GM12878 (cell line): ENCODE data around the gene SUOX. TPM values are rescaled to one million over a fixed set of nuclear protein-coding genes. Genes with fewer than 3 reads are reported as not detected.

ENCODE experiments used
- BACH1 ChIP-seq: fragments of 450-650 bp; IDR thresholded peaks from 2 replicates; pipeline ENCODE4 v1.6.1; 2017; ENCODE audit warnings: mild to moderate bottlenecking, borderline replicate concordance
- BRCA1 ChIP-seq: IDR thresholded peaks from 2 replicates; pipeline ENCODE4 v1.6.1; 2011; ENCODE audit warnings: low read depth, low read length, improper control_type of control experiment
- CBX3 ChIP-seq: fragments of 200-600 bp; sonication (generic); IDR thresholded peaks from 2 replicates; pipeline ENCODE4 v1.6.1; 2016; ENCODE audit warnings: low read depth, borderline replicate concordance
- GABPA ChIP-seq: IDR thresholded peaks from 2 replicates; pipeline ENCODE4 v1.6.1; 2014; ENCODE audit warnings: antibody characterized with exemption, low read depth, mild to moderate bottlenecking, inconsistent platforms
- HDAC6 ChIP-seq: fragments of 200-600 bp; sonication (generic); IDR thresholded peaks from one replicate; pipeline ENCODE4 v1.8.0; 2017; ENCODE audit warnings: antibody characterized with exemption; ENCODE audit not compliant: unreplicated experiment
- JUND ChIP-seq: IDR thresholded peaks from 2 replicates; pipeline ENCODE4 v1.6.1; 2012; ENCODE audit warnings: low read depth, mild to moderate bottlenecking, low read length, improper control_type of control experiment, moderate library complexity
- MXI1 ChIP-seq: fragments of 150-350 bp; IDR thresholded peaks from 2 replicates; pipeline ENCODE4 v1.6.1; 2011; ENCODE audit warnings: low read depth, mild to moderate bottlenecking, inconsistent platforms, low read length, improper control_type of control experiment
- NBN ChIP-seq: fragments of 450-650 bp; IDR thresholded peaks from 2 replicates; pipeline ENCODE4 v1.6.1; 2016
- NFXL1 ChIP-seq: fragments of 450-650 bp; IDR thresholded peaks from 2 replicates; pipeline ENCODE4 v1.6.1; 2017; ENCODE audit warnings: antibody characterized with exemption, mild to moderate bottlenecking, borderline replicate concordance
- NR2C2 ChIP-seq: IDR thresholded peaks from 2 replicates; pipeline ENCODE4 v1.6.1; 2011; ENCODE audit warnings: borderline replicate concordance, low read depth; ENCODE audit not compliant: control insufficient read depth, insufficient read length
- POLR2AphosphoS2 ChIP-seq: IDR thresholded peaks from 2 replicates; pipeline ENCODE4 v1.6.1; 2011; ENCODE audit warnings: low read depth, mild to moderate bottlenecking, low read length, improper control_type of control experiment, moderate library complexity
- RELA ChIP-seq: fragments of 450-650 bp; IDR thresholded peaks from 2 replicates; pipeline ENCODE4 v1.8.0; 2014; ENCODE audit warnings: borderline replicate concordance; ENCODE audit not compliant: partially characterized antibody
- RFX5 ChIP-seq: IDR thresholded peaks from 2 replicates; pipeline ENCODE4 v1.6.1; 2011; ENCODE audit warnings: low read depth, low read length, improper control_type of control experiment
- SIX5 ChIP-seq: IDR thresholded peaks from 2 replicates; pipeline ENCODE4 v1.6.1; 2011; ENCODE audit warnings: mild to moderate bottlenecking, low read depth, low read length, moderate library complexity; ENCODE audit not compliant: severe bottlenecking
- SMAD5 ChIP-seq: IDR thresholded peaks from 2 replicates; pipeline ENCODE4 v1.6.1; 2016; ENCODE audit warnings: antibody characterized with exemption, low read depth
- SMC3 ChIP-seq: IDR thresholded peaks from 2 replicates; pipeline ENCODE4 v1.6.1; 2011; ENCODE audit warnings: low read length, improper control_type of control experiment, borderline replicate concordance
- SPI1 ChIP-seq: IDR thresholded peaks from 2 replicates; pipeline ENCODE4 v1.6.1; 2011; ENCODE audit warnings: low read depth, mild to moderate bottlenecking, low read length, moderate library complexity, borderline replicate concordance; ENCODE audit not compliant: insufficient read depth
- SRF ChIP-seq, 2 experiments: IDR thresholded peaks; 2 replicates each; pipeline ENCODE4 v1.6.1; 2011; ENCODE audit warnings: low read depth in 2 of 2, low read length in 2 of 2, mild to moderate bottlenecking in 1 of 2, moderate library complexity in 1 of 2
- SUZ12 ChIP-seq: fragments of 200-600 bp; sonication (generic); IDR thresholded peaks from one replicate; pipeline ENCODE4 v1.6.1; 2018; ENCODE audit warnings: antibody characterized with exemption, mild to moderate bottlenecking; ENCODE audit not compliant: unreplicated experiment
- ZBED1 ChIP-seq: IDR thresholded peaks from 2 replicates; pipeline ENCODE4 v1.6.1; 2016; ENCODE audit warnings: borderline replicate concordance
- ZNF217 ChIP-seq: fragments of 450-650 bp; IDR thresholded peaks from 2 replicates; pipeline ENCODE4 v1.6.1; 2017; ENCODE audit warnings: antibody characterized with exemption, mild to moderate bottlenecking
- polyA plus RNA-seq, 11 experiments: library from polyadenylated mRNA; depleted of rRNA in 4 of 11; unstranded in 6 of 11; stranded (reverse) in 5 of 11; fragments of >200 nt; fragmentation: Nextera tagmentation in 4 of 11; fragmentation: Illumina TruSeq in 1 of 11; extraction: Ambion mirVana in 4 of 11; extraction: Trizol in 1 of 11; gene quantifications; 1 replicate in 1 of 11; 2 replicates in 10 of 11; pipeline versions ENCODE4 v1.2.1 to v1.2.3, GENCODE V29; 2011 to 2016; ENCODE audit warnings: inconsistent platforms in 2 of 11, missing spikeins in 2 of 11, low read depth in 1 of 11
- total RNA-seq, 4 experiments: library from RNA; depleted of rRNA in 3 of 4; stranded (reverse); fragments of >200 nt in 3 of 4; fragmentation: Illumina TruSeq in 1 of 4; extraction: Trizol in 1 of 4; gene quantifications; 2 replicates each; pipeline versions ENCODE4 v1.2.1 to v1.2.3, GENCODE V29; 2013 to 2021
- TF ChIP-seq, protein P1 (sequence below): fragments of 450-650 bp; IDR thresholded peaks from 2 replicates; pipeline ENCODE4 v1.6.1; 2017; ENCODE audit warnings: mild to moderate bottlenecking, low read depth, inconsistent platforms; ENCODE audit not compliant: poor library complexity, severe bottlenecking
- TF ChIP-seq, protein P2 (sequence below): fragments of 450-650 bp; IDR thresholded peaks from 2 replicates; pipeline ENCODE4 v1.6.1; 2016; ENCODE audit warnings: mild to moderate bottlenecking
- TF ChIP-seq, protein P3 (sequence below): fragments of 150-350 bp; IDR thresholded peaks from 2 replicates; pipeline ENCODE4 v1.6.1; 2014; ENCODE audit warnings: mild to moderate bottlenecking, low read depth, low read length
- TF ChIP-seq, protein P4 (sequence below): IDR thresholded peaks from 2 replicates; pipeline ENCODE4 v1.6.1; 2012; ENCODE audit warnings: low read depth, low read length, improper control_type of control experiment

The SUOX gene
- total and polyA plus RNA-seq, 10 of the 15 experiments (the other 5 are each of a cell fraction or from before 2014, with no cell fraction given), result 5.1 to 18.8 (median 13.4) TPM

DNA sequence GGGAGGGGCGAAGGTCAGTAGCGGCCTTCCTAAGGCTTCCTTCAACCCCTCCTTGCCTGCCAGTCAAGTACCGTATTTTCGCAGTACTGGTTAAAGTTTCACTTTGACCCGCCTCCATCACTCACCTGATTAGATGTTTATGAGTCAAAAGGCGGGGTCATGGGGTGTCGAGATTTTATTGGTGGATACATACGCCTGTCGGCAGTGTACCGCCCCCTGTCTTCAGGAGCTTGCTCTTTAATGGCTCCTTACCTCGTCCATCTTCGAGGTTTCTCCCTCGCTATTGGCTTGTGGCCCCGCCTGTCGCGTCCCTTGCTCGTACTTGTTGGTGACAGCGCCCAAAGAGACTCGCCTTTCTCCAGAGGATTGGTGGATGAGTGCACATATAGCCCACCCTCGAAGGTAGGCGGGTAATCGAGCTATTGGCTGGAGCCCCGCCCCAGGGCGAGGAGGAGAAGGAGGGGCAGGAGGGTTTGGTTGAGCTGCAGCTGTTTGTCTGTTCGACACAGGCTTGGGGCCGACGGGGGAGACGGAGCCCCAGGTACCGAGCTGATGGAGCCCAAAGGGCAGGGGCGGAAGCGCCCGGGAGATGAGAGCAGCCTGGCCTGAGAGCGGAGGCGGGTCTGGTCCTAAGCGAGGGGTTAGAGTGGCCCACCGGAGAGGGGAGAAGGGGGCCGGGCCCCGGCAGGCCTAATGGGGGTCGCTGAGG, 23.3 kb upstream of the SUOX start, which contains the start of gene RAB5B (continued):
- TF ChIP-seq SPI1, result no peak
- TF ChIP-seq, protein P1, sequence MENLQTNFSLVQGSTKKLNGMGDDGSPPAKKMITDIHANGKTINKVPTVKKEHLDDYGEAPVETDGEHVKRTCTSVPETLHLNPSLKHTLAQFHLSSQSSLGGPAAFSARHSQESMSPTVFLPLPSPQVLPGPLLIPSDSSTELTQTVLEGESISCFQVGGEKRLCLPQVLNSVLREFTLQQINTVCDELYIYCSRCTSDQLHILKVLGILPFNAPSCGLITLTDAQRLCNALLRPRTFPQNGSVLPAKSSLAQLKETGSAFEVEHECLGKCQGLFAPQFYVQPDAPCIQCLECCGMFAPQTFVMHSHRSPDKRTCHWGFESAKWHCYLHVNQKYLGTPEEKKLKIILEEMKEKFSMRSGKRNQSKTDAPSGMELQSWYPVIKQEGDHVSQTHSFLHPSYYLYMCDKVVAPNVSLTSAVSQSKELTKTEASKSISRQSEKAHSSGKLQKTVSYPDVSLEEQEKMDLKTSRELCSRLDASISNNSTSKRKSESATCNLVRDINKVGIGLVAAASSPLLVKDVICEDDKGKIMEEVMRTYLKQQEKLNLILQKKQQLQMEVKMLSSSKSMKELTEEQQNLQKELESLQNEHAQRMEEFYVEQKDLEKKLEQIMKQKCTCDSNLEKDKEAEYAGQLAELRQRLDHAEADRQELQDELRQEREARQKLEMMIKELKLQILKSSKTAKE, result peak; percentile 100
- TF ChIP-seq, protein P2, sequence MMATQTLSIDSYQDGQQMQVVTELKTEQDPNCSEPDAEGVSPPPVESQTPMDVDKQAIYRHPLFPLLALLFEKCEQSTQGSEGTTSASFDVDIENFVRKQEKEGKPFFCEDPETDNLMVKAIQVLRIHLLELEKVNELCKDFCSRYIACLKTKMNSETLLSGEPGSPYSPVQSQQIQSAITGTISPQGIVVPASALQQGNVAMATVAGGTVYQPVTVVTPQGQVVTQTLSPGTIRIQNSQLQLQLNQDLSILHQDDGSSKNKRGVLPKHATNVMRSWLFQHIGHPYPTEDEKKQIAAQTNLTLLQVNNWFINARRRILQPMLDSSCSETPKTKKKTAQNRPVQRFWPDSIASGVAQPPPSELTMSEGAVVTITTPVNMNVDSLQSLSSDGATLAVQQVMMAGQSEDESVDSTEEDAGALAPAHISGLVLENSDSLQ, result peak; percentile 100
- TF ChIP-seq POLR2AphosphoS2, result peak; percentile 77
- TF ChIP-seq RELA, result no peak
- TF ChIP-seq SUZ12, result no peak
- peak; percentile 75 for TF ChIP-seq GABPA
- TF ChIP-seq MXI1, result 0 out of 2 replicates have a peak, but pooled peaks have one; percentile 4
- TF ChIP-seq SRF (IDR thresholded peaks at IDR 0.05; ENCODE audit: low read depth in 2 of 2, low read length in 2 of 2), result 0 out of 4 replicates have a peak, but pooled peaks of 1 of the 2 experiments have one; percentile 34
- no peak for TF ChIP-seq HDAC6
- no peak for TF ChIP-seq NFXL1
- 0 out of 2 replicates have a peak, but pooled peaks have one; percentile 42 for TF ChIP-seq JUND
- TF ChIP-seq, protein P3, sequence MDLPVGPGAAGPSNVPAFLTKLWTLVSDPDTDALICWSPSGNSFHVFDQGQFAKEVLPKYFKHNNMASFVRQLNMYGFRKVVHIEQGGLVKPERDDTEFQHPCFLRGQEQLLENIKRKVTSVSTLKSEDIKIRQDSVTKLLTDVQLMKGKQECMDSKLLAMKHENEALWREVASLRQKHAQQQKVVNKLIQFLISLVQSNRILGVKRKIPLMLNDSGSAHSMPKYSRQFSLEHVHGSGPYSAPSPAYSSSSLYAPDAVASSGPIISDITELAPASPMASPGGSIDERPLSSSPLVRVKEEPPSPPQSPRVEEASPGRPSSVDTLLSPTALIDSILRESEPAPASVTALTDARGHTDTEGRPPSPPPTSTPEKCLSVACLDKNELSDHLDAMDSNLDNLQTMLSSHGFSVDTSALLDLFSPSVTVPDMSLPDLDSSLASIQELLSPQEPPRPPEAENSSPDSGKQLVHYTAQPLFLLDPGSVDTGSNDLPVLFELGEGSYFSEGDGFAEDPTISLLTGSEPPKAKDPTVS, result no peak
- TF ChIP-seq NR2C2, result no peak
- 0 out of 2 replicates have a peak, but pooled peaks have one; percentile 11 for TF ChIP-seq SMAD5
- TF ChIP-seq BACH1, result no peak; the same call in 1 of the 2 replicates
- TF ChIP-seq SIX5, result peak; percentile 4
- no peak for TF ChIP-seq ZNF217
- no peak for TF ChIP-seq SMC3
- TF ChIP-seq NBN, result no peak; the same call in none of the 2 replicates
- 0 out of 2 replicates have a peak, but pooled peaks have one; percentile 11 for TF ChIP-seq BRCA1
- TF ChIP-seq, protein P4, sequence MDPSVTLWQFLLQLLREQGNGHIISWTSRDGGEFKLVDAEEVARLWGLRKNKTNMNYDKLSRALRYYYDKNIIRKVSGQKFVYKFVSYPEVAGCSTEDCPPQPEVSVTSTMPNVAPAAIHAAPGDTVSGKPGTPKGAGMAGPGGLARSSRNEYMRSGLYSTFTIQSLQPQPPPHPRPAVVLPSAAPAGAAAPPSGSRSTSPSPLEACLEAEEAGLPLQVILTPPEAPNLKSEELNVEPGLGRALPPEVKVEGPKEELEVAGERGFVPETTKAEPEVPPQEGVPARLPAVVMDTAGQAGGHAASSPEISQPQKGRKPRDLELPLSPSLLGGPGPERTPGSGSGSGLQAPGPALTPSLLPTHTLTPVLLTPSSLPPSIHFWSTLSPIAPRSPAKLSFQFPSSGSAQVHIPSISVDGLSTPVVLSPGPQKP, result no peak
- TF ChIP-seq RFX5, result peak; percentile 65
- 0 out of 2 replicates have a peak, but pooled peaks have one; percentile 16 for TF ChIP-seq ZBED1
- TF ChIP-seq CBX3, result no peak
